GM18505 (cell line): ENCODE results near the gene ANKMY2.
A peak's percentile ranks its signal among the peaks of the same experiment; 100 is the strongest.

Experiments
- ATAC-seq: cut with Tn5 transposase; IDR thresholded peaks from one replicate; pipeline ENCODE4 v1.9.1; 2021; ENCODE audit not compliant: unreplicated experiment
- POLR2A ChIP-seq: IDR thresholded peaks from 4 replicates; pipeline ENCODE4 v1.6.1; 2011; ENCODE audit warnings: borderline replicate concordance; ENCODE audit not compliant: insufficient read depth, insufficient read length; ENCODE audit errors: extremely low read depth

The ANKMY2 gene

GRCh38 chr7:16594676-16595075 is 50.9 kb downstream of the ANKMY2 start:
- ATAC-seq: no peak

GRCh38 chr7:16594061-16594460 is 51.5 kb downstream of the ANKMY2 start:
- TF ChIP-seq POLR2A: no peak
- ATAC-seq: no peak

More at GRCh38 chr7:16594676-16595075, 50.9 kb downstream of the ANKMY2 start:
- TF ChIP-seq POLR2A: no peak

GRCh38 chr7:16592395-16592794 is 53.2 kb downstream of the ANKMY2 start:
- TF ChIP-seq POLR2A: no peak
- ATAC-seq: no peak

GRCh38 chr7:16590424-16590823 is 55.1 kb downstream of the ANKMY2 start:
- no peak for ATAC-seq
- TF ChIP-seq POLR2A: no peak

- TF ChIP-seq POLR2A: no peak
- ATAC-seq: no peak
Measured at GRCh38 chr7:16589881-16590280, 55.7 kb downstream of the ANKMY2 start.

GRCh38 chr7:16587790-16588189 is 57.8 kb downstream of the ANKMY2 start:
- no peak for TF ChIP-seq POLR2A
- ATAC-seq: no peak

GRCh38 chr7:16587129-16587528 is 58.4 kb downstream of the ANKMY2 start:
- no peak for TF ChIP-seq POLR2A
- no peak for ATAC-seq

GRCh38 chr7:16586081-16586874 is 59.3 kb downstream of the ANKMY2 start:
- no peak for ATAC-seq
- no peak for TF ChIP-seq POLR2A

- no peak for ATAC-seq
- TF ChIP-seq POLR2A: no peak
Measured at GRCh38 chr7:16585540-16585939, 60.0 kb downstream of the ANKMY2 start.

GRCh38 chr7:16583834-16584233 is 61.7 kb downstream of the ANKMY2 start:
- no peak for ATAC-seq
- TF ChIP-seq POLR2A: no peak

GRCh38 chr7:16581286-16581685 is 64.3 kb downstream of the ANKMY2 start:
- TF ChIP-seq POLR2A: no peak
- no peak for ATAC-seq

GRCh38 chr7:16579216-16579615 is 66.3 kb downstream of the ANKMY2 start:
- TF ChIP-seq POLR2A: no peak
- no peak for ATAC-seq

- no peak for ATAC-seq
- no peak for TF ChIP-seq POLR2A
Measured at GRCh38 chr7:16571941-16572340, 73.6 kb downstream of the ANKMY2 start.

- peak; percentile 67 for ATAC-seq
- no peak for TF ChIP-seq POLR2A
Measured at GRCh38 chr7:16564909-16565426, 80.6 kb downstream of the ANKMY2 start.
